HepG2 (cell line): ENCODE data around the gene IRF5. TPM values are rescaled to one million over a fixed set of nuclear protein-coding genes. Genes with fewer than 3 reads are reported as not detected.

ENCODE experiments used
- ATAC-seq: fragments of 200-7000 bp; cut with Tn5 transposase; 3 replicates; pipeline ENCODE4 v1.9.1; 2020; ENCODE audit warnings: mild to moderate bottlenecking, moderate library complexity
- BruUV-seq: library from RNA; stranded (reverse); fragments of 400-500 nt; replicated peaks from 2 replicates; lab custom pipeline; 2021; lab: Mats Ljungman, UMichigan
- CTCF ChIA-PET: fragments of 300-600 bp; formaldehyde crosslinking; extraction: SDS; loops from one replicate; lab custom pipeline; 2021; ENCODE audit warnings: low total read pairs, inconsistent platforms, low intra/inter-chr PET ratio; lab: Yijun Ruan, JAX
- POLR2A ChIA-PET: fragments of 350-600 bp; sonication (Branson Sonifier 250); formaldehyde crosslinking; loops from one replicate; lab custom pipeline; 2020; ENCODE audit warnings: antibody characterized with exemption, inconsistent platforms; lab: Yijun Ruan, JAX
- DNase-seq: peaks from one replicate; pipeline ENCODE4 v3.0.0-alpha.2; 2015; ENCODE audit warnings: low spot score
- FAIRE-seq: peaks from 3 replicates; lab custom pipeline; 2011; peaks lifted over from hg19 to GRCh38; lab: Jason Lieb, UNC
- H2AFZ ChIP-seq: one replicate; pipeline ENCODE4 v1.6.1; 2011; ENCODE audit warnings: low read length, inconsistent platforms
- H3K27ac ChIP-seq: fragments of 300-600 bp; 3 replicates; pipeline ENCODE4 v1.8.0; 2011; ENCODE audit warnings: mixed run types, mild to moderate bottlenecking, mixed read lengths, low read length, inconsistent platforms; ENCODE audit not compliant: insufficient read depth; ENCODE audit errors: extremely low read length
- H3K27me3 ChIP-seq, 2 experiments: fragments of 200-600 bp in 1 of 2; 2 replicates in 1 of 2; 3 replicates in 1 of 2; pipeline versions ENCODE4 v1.6.0 to v1.8.0; 2011; ENCODE audit warnings: low read length in 2 of 2, mild to moderate bottlenecking in 2 of 2, moderate library complexity in 2 of 2, inconsistent platforms in 1 of 2; ENCODE audit not compliant: insufficient read depth in 2 of 2, control insufficient read depth in 1 of 2
- H3K36me3 ChIP-seq, 2 experiments: fragments of 200-600 bp in 1 of 2; replicated peaks in 1 of 2; 2 replicates in 1 of 2; 3 replicates in 1 of 2; pipeline versions ENCODE4 v1.5.1 to v1.8.0; 2011; ENCODE audit warnings: low read length in 2 of 2, inconsistent platforms in 1 of 2; ENCODE audit not compliant: insufficient read depth in 2 of 2, control insufficient read depth in 1 of 2
- H3K4me1 ChIP-seq: 2 replicates; pipeline ENCODE4 v1.5.1; 2012; ENCODE audit warnings: low read length, inconsistent platforms; ENCODE audit not compliant: insufficient read depth
- H3K4me2 ChIP-seq: 2 replicates; pipeline ENCODE4 v1.6.0; 2011; ENCODE audit warnings: low read depth, low read length, inconsistent platforms
- H3K4me3 ChIP-seq, 3 experiments: fragments of 200-600 bp in 1 of 3; sonication (generic), shearing (Covaris generic) in 1 of 3; replicated peaks in 1 of 3; 2 replicates each; pipeline ENCODE4 v1.5.1; 2011 to 2016; ENCODE audit warnings: low read length in 3 of 3, inconsistent platforms in 2 of 3, low read depth in 2 of 3, mild to moderate bottlenecking in 2 of 3, control low read depth in 1 of 3, mixed read lengths in 1 of 3; ENCODE audit not compliant: insufficient read depth in 1 of 3
- H3K79me2 ChIP-seq: one replicate; pipeline ENCODE4 v1.6.1; 2011; ENCODE audit warnings: low read length, inconsistent platforms; ENCODE audit not compliant: insufficient read depth
- H3K9ac ChIP-seq: 2 replicates; pipeline ENCODE4 v1.6.0; 2011; ENCODE audit warnings: mild to moderate bottlenecking, low read depth, low read length, inconsistent platforms; ENCODE audit not compliant: insufficient read depth
- H3K9me3 ChIP-seq: 2 replicates; pipeline ENCODE4 v1.5.1; 2012; ENCODE audit warnings: mild to moderate bottlenecking, low read length
- H4K20me1 ChIP-seq: 2 replicates; pipeline ENCODE4 v1.6.0; 2011; ENCODE audit warnings: inconsistent platforms, mild to moderate bottlenecking, low read length, moderate library complexity; ENCODE audit not compliant: insufficient read depth
- EZH2 ChIP-seq: conservative IDR thresholded peaks from 2 replicates; pipeline ENCODE4 v1.6.1; 2012; ENCODE audit warnings: mild to moderate bottlenecking, low read depth, low read length, moderate library complexity
- HDAC1 ChIP-seq: sonication (generic); formaldehyde crosslinking; IDR thresholded peaks from 2 replicates; pipeline ENCODE4 v1.5.1; 2020; ENCODE audit warnings: mild to moderate bottlenecking, missing genetic modification reagents
- KDM4B ChIP-seq: sonication (generic); formaldehyde crosslinking; IDR thresholded peaks from 2 replicates; pipeline ENCODE4 v1.4.0; 2020; ENCODE audit warnings: missing genetic modification reagents
- MEIS2 ChIP-seq: sonication (generic); formaldehyde crosslinking; IDR thresholded peaks from 2 replicates; pipeline ENCODE4 v1.9.0; 2021; ENCODE audit warnings: mild to moderate bottlenecking, missing genetic modification reagents
- MYNN ChIP-seq: sonication (generic); formaldehyde crosslinking; IDR thresholded peaks from 2 replicates; pipeline ENCODE4 v1.4.0; 2020; ENCODE audit warnings: mild to moderate bottlenecking, low read depth, missing genetic modification reagents
- NFIC ChIP-seq: IDR thresholded peaks from 2 replicates; pipeline ENCODE4 v1.6.1; 2012; ENCODE audit warnings: mild to moderate bottlenecking, low read length, inconsistent platforms
- NONO ChIP-seq, 2 experiments: fragments of 450-650 bp in 1 of 2; sonication (generic) in 1 of 2; formaldehyde crosslinking in 1 of 2; IDR thresholded peaks in 1 of 2; conservative IDR thresholded peaks in 1 of 2; 2 replicates each; pipeline versions ENCODE4 v1.6.1 to v1.8.0; 2017 to 2022; ENCODE audit warnings: mild to moderate bottlenecking in 1 of 2, missing genetic modification reagents in 1 of 2, moderate library complexity in 1 of 2
- PTBP1 ChIP-seq: fragments of 200-400 bp; formaldehyde crosslinking; IDR thresholded peaks from 2 replicates; pipeline ENCODE4 v1.6.1; 2018; ENCODE audit warnings: low read length, low read depth; ENCODE audit not compliant: poor library complexity, severe bottlenecking
- SRF ChIP-seq: IDR thresholded peaks from 2 replicates; pipeline ENCODE4 v1.6.1; 2011; ENCODE audit warnings: mild to moderate bottlenecking, low read depth, low read length, moderate library complexity
- ZBTB1 ChIP-seq: sonication (generic); formaldehyde crosslinking; IDR thresholded peaks from 2 replicates; pipeline ENCODE4 v1.4.0; 2020; ENCODE audit warnings: missing genetic modification reagents, borderline replicate concordance
- ZFP36L1 ChIP-seq: sonication (generic); formaldehyde crosslinking; IDR thresholded peaks from 2 replicates; pipeline ENCODE4 v1.8.0; 2022; ENCODE audit warnings: mild to moderate bottlenecking, missing genetic modification reagents, moderate library complexity
- ZFP62 ChIP-seq: sonication (generic); formaldehyde crosslinking; IDR thresholded peaks from 2 replicates; pipeline ENCODE4 v1.4.0; 2020; ENCODE audit warnings: missing genetic modification reagents
- ZNF101 ChIP-seq: sonication (generic); formaldehyde crosslinking; IDR thresholded peaks from 2 replicates; pipeline ENCODE4 v1.4.0; 2020; ENCODE audit warnings: mild to moderate bottlenecking, low read depth, missing genetic modification reagents, borderline replicate concordance
- ZNF878 ChIP-seq: sonication (generic); formaldehyde crosslinking; IDR thresholded peaks from 2 replicates; pipeline ENCODE4 v1.8.1; 2023; ENCODE audit warnings: mild to moderate bottlenecking, missing genetic modification reagents, moderate library complexity
- ZSCAN9 ChIP-seq: IDR thresholded peaks from 2 replicates; pipeline ENCODE4 v1.6.1; 2016; ENCODE audit warnings: borderline replicate concordance
- WGBS: methylation state at CpG from one replicate; pipeline ENCODE4 v1.1.6; 2017; ENCODE audit warnings: low lambda C conversion rate; 5-methylcytosine and 5-hydroxymethylcytosine counted together
- in situ Hi-C: cut with HindIII; loops from 2 replicates; pipeline ENCODE4 v1.10.0; 2017; ENCODE audit warnings: low pct_unique_long_range_greater_than_20kb; ENCODE audit not compliant: extremely low pct_ligation_motif_present
- intact Hi-C: fragments of 100-400 bp; cut with micrococcal nuclease; formaldehyde crosslinking; loops from one replicate; pipeline ENCODE4 v1.10.0; 2022; ENCODE audit not compliant: unreplicated experiment
- polyA plus RNA-seq, 8 experiments: library from polyadenylated mRNA; depleted of rRNA in 3 of 8; stranded (reverse) in 7 of 8; unstranded in 1 of 8; fragments of >200 nt; fragmentation: Illumina TruSeq in 4 of 8; extraction: Trizol in 4 of 8; gene quantifications; 2 replicates each; pipeline versions ENCODE4 v1.2.1 to v1.2.3, GENCODE V29; 2011 to 2016; ENCODE audit warnings: low read depth in 4 of 8, missing spikeins in 1 of 8, mixed read lengths in 1 of 8; ENCODE audit not compliant: insufficient read depth in 1 of 8
- total RNA-seq, 5 experiments: library from RNA; depleted of rRNA; stranded (reverse); fragments of >200 nt; fragmentation: Illumina TruSeq; extraction: Trizol; gene quantifications; 2 replicates each; pipeline ENCODE4 v1.2.3, GENCODE V29; 2016; ENCODE audit warnings: low read depth in 1 of 5
- TF ChIP-seq, protein P1 (sequence below): sonication (generic); formaldehyde crosslinking; IDR thresholded peaks from 2 replicates; pipeline ENCODE4 v1.4.0; 2020; ENCODE audit warnings: missing genetic modification reagents

Gene IRF5
- total and polyA plus RNA-seq, 2 of the 13 experiments (the other 11 are each of a cell fraction or from before 2014, with no cell fraction given): 2.0 to 2.9 TPM

DNA sequence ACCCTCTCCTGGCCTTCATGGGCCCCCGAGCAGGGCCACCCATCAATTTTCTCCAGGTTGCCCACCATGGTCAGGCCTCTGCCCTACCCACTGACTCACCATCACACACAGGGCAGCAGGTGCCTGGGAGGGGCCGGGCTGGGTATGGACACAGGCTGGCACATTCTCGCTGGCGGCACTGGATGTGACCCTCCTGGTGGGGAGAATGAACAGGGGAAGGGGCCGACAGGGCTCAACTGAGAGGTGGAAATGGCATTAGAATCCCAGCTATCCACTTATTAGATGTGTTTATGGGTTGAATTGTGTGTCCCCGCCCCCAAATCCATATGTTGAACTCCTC, 43.7 kb upstream of the IRF5 start:
- no peak overlapping the region for H3K4me2 ChIP-seq
- TF ChIP-seq NONO (IDR thresholded peaks at IDR 0.05): no peak
- TF ChIP-seq NONO (CRISPR knock-in tag; conservative IDR thresholded peaks at IDR 0.05): no peak
- TF ChIP-seq NFIC: no peak
- no peak for TF ChIP-seq MEIS2 (CRISPR knock-in tag)
- TF ChIP-seq KDM4B (CRISPR knock-in tag): no peak
- TF ChIP-seq ZFP62 (CRISPR knock-in tag): no peak
- no peak for TF ChIP-seq ZNF101 (CRISPR knock-in tag)
- no peak for TF ChIP-seq ZFP36L1 (CRISPR knock-in tag)
- no peak for TF ChIP-seq EZH2
- TF ChIP-seq SRF: no peak
- TF ChIP-seq HDAC1 (CRISPR knock-in tag): no peak

DNA sequence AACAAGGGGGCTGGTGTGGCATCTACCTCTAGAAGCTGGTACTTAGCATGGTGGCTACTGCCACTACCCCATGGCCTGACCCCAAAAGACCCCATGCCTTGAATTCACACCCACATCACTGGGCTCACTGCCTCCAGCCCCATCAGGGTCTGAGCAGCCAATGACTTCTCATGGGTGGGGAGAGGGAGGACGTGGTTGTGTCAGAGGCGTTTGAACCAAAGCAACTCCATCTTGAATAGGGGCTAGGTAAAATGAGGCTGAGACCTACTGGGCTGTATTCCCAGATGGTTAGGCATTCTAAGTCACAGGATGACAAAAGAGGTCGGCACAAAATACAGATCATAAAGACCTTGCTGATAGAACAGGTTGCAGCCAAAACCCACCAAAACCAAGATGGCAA, 42.4 kb upstream of the IRF5 start:
- in situ Hi-C loops: loop anchor here (25.0 kb wide), 1 partner anchor 458 kb away; no protein-coding TSS in a partner anchor

More for the DNA sequence above, 43.7 kb upstream of the IRF5 start:
- ATAC-seq: no peak
- H3K27ac ChIP-seq: no peak overlapping the region
- H4K20me1 ChIP-seq: no peaks in the 10 kb centered on the region
- intact Hi-C loops: no loop called here
- no peak overlapping the region for H2AFZ ChIP-seq
- in situ Hi-C loops: loop anchor here (25.0 kb wide), 1 partner anchor 457 kb away; no protein-coding TSS in a partner anchor
- peaks cover 1 to 16% of the 10 kb centered on the region in 2 experiments; a peak in 4 of 5 replicates for H3K27me3 ChIP-seq
- no peak for FAIRE-seq
- CTCF ChIA-PET: no interaction called here
- POLR2A ChIA-PET: no interaction called here
- 52% methylated on average over 5 of the region's 6 CpGs for WGBS
- no peak overlapping the region for H3K9ac ChIP-seq
- no peaks in the 10 kb centered on the region for H3K79me2 ChIP-seq
- no peak for DNase-seq
- H3K36me3 ChIP-seq: no peaks in the 10 kb centered on the region
- H3K9me3 ChIP-seq: no peaks in the 10 kb centered on the region
- H3K4me3 ChIP-seq: no peak overlapping the region
- no TSS peak for BruUV-seq
- peaks cover 2% of the 10 kb centered on the region for H3K4me1 ChIP-seq

More for the DNA sequence above, 42.4 kb upstream of the IRF5 start:
- no peaks in the 10 kb centered on the region for H3K36me3 ChIP-seq
- H3K4me1 ChIP-seq: no peaks in the 10 kb centered on the region
- 17% methylated on average over 3 of the region's 3 CpGs for WGBS
- no peaks in the 10 kb centered on the region for H4K20me1 ChIP-seq
- H2AFZ ChIP-seq: no peak overlapping the region
- DNase-seq (no peak), FAIRE-seq (no peak), ATAC-seq (no peak)
- no peak overlapping the region for H3K4me3 ChIP-seq
- no peaks in the 10 kb centered on the region for H3K79me2 ChIP-seq
- no TSS peak for BruUV-seq
- no peak overlapping the region for H3K27ac ChIP-seq
- TF ChIP-seq MEIS2 (CRISPR knock-in tag) (no peak), ZBTB1 (CRISPR knock-in tag) (no peak), PTBP1 (no peak), MYNN (CRISPR knock-in tag) (no peak), ZSCAN9 (no peak), ZNF878 (CRISPR knock-in tag) (no peak)
- TF ChIP-seq, protein P1, sequence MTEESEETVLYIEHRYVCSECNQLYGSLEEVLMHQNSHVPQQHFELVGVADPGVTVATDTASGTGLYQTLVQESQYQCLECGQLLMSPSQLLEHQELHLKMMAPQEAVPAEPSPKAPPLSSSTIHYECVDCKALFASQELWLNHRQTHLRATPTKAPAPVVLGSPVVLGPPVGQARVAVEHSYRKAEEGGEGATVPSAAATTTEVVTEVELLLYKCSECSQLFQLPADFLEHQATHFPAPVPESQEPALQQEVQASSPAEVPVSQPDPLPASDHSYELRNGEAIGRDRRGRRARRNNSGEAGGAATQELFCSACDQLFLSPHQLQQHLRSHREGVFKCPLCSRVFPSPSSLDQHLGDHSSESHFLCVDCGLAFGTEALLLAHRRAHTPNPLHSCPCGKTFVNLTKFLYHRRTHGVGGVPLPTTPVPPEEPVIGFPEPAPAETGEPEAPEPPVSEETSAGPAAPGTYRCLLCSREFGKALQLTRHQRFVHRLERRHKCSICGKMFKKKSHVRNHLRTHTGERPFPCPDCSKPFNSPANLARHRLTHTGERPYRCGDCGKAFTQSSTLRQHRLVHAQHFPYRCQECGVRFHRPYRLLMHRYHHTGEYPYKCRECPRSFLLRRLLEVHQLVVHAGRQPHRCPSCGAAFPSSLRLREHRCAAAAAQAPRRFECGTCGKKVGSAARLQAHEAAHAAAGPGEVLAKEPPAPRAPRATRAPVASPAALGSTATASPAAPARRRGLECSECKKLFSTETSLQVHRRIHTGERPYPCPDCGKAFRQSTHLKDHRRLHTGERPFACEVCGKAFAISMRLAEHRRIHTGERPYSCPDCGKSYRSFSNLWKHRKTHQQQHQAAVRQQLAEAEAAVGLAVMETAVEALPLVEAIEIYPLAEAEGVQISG (CRISPR knock-in tag): no peak
- no peak overlapping the region for H3K9ac ChIP-seq
- no peak overlapping the region for H3K4me2 ChIP-seq
- peaks cover 1 to 7% of the 10 kb centered on the region in 2 experiments; a peak in 3 of 5 replicates for H3K27me3 ChIP-seq
- POLR2A ChIA-PET: no interaction called here
- CTCF ChIA-PET: no interaction called here
- intact Hi-C loops: no loop called here
- peaks cover 8% of the 10 kb centered on the region for H3K9me3 ChIP-seq
